GM21515 (cell line): ENCODE measurements around the gene PPP2R5B.

Experiments used
- ATAC-seq: cut with Tn5 transposase; IDR thresholded peaks from one replicate; pipeline ENCODE4 v1.9.1; 2021; ENCODE audit not compliant: unreplicated experiment

PPP2R5B gene

DNA sequence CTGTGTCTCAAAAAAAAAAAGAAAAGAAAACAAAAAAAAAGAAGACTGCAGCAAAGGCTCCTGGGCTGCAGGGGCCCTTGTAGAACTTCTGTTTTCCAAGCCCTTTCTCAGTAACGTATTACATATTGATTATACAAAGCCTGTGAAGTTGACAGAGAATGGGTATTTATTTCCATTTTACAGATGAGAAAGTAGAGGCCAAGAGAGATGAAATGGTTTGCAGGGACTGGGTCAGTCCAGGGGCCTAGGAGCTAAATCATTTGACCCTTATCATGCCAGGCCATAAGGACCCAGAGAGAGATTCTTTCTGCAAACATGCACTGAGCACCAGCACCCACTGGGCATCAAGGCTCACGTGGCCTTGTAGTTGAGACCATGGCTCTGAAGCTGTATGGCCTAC, 4.5 kb downstream of the PPP2R5B start:
- no peak for ATAC-seq

DNA sequence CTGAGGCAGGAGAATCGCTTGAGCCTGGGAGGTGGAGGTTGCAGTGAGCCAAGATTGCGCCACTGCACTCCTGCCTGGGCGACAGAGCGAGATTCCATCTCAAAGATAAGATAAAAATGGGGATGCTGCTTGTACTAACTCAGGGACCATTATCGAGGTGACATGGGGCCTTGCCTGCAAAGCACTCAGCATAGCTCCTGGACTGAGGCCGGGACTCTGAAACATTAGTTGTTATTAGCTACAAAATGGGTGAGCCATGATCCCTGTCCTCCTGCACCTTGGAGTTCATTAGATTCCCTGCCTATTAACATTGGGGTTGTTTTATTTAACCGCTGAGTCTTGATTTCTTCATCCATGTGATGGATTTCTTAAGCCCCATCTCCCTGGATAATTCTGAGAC, 5.1 kb downstream of the PPP2R5B start:
- ATAC-seq, result no peak

DNA sequence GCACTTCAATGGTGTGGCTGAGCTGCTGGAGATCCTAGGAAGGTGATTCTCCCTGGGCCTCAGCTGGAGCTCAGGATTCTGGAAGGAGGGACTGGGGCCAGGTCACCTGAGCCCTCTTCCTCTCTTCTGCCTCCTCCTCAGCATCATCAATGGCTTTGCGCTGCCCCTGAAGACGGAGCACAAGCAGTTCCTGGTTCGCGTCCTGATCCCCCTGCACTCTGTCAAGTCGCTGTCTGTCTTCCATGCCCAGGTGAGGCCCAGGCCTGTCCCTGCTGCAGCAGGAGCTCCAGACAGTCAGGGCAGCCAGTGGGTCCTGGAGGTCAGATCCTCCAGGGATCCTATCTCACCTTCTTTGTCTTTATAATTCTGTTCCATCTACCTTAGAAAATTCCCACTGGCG, 5.9 kb downstream of the PPP2R5B start:
- no peak for ATAC-seq

DNA sequence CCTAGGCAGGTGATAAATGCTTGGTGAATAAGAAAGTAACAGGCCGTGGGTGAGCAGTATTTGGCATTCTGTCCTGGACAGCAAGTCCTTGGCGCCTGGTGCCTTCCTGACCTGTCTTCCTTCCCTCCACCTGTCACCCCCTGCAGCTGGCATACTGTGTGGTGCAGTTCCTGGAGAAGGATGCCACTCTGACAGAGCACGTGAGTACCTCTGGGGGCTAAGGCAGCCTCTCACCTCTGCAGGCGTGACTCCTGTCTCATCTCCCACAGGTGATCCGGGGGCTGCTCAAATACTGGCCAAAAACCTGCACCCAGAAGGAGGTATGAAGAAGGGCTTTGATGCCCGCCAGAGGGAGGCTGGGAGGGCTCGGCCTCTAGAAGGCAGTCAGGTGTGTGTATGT, 6.8 kb downstream of the PPP2R5B start:
- no peak for ATAC-seq

DNA sequence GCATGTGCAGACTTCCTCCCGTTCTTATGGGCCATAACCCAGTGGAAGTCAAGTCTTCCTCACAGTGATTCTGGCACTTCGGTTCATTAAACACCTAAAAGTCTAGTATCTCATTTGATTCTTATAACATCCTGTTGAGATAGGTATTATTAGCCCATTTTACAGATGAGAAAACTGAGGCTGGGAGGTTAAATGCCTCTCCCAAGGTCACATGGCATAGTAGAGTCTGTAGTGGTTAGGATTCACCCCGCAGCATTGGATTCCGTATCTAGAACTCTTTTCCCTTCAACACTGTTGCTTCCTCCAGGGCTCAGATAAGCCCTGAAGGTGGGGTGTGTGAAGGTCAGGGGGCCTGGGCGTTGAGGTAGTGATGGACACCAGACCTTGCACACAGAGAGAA, 7.8 kb downstream of the PPP2R5B start:
- no peak for ATAC-seq

DNA sequence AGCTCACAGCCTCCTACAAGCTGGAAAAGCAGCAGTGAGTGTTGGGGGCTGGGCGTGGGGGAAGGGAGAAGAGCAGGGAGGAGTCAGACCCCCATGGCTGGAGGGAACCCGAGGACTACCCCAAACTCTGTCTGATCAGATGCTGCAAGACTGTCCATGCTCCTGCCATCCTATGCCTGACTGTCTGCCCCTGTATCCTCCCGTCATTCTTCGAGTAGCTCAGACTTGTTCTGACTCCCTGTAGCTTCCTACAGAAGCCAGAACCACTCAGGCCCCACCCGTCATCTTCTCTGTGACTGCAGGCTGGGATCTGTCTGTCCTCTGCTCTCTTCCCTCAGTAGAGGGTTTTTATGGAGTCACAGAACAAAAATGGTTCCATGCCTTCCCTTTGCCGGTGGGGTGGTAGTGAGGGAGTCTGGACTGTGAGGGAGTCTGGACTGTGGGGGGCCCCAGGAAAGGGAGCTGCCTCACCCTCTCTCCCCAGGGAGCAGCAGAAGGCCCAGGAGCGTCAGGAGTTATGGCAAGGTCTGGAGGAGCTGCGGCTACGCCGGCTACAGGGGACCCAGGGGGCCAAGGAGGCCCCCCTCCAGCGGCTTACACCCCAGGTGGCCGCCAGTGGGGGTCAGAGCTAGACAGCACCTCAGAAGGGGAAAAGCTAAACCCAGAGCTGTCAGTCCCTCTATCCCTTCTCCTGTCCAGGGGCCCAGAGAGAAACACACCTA, 8.9 kb downstream of the PPP2R5B start:
- ATAC-seq, result no peak

DNA sequence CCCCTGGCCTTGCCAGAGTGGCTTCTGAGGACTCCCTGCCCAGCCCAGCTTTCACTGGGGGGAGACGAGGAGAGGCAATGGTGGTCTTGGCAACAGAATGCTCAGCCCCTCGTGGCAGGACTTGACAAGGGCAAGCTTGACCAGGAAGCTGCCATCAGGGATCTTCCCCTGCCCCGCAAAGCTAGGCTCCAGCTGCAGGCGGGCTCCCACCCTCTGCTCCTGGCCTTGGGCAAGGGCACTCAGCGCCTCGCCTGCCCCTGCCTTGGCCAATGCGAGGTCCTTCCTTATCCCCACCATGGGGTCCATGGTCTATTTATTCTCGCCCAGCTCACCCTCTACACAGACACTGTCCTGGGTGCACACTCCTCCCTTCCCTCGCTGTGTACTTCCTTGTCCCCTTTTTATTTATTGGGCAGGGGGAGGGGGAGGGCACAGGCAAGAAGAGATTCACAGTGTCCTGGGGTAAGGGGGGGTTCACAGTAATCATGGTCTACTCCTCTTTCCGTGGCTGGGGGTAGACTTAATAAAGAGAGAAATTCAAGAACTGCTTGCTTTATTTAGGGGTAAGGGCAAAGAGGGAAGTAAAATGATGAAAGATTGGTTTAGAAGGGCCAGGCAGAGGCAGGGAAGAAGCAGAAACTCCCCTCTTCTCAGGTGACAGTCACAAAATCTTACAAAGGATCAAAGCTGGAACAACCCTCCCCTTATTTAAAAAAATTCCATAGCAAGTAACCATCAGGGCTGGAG, 9.6 kb downstream of the PPP2R5B start:
- ATAC-seq, result no peak

DNA sequence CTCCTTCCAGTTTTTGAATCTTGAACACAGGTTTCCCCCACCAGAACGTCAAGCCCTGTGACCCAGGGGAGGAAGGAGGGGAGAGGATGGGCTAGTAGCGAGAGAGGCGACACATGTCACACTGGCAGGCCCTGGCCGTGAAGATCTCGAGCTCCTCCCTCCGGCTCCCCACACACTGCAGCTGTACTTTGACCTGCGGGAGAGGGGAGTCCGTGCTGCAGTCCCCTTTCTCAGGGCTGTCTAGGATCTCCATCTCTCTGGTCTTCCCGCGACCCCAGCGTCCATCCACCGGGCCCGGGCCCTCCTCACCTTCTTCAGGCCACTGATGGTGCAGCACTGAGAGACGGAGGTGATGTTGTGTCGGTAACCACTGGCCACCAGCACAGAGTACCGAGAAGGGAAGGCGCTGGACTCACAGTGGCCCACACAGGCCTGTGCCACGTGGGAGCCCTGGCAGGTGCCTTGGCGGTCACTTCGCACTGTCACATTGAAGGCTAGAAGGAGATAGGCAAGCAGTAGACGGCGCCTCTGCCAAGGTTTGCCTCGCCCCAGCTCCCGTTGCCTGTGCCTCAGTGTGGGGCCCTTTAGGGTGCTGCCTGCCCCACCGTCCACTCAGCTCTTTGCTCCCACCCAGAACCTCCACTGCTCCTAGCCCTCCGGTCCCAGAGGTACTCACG, 10.3 kb downstream of the PPP2R5B start:
- no peak for ATAC-seq

DNA sequence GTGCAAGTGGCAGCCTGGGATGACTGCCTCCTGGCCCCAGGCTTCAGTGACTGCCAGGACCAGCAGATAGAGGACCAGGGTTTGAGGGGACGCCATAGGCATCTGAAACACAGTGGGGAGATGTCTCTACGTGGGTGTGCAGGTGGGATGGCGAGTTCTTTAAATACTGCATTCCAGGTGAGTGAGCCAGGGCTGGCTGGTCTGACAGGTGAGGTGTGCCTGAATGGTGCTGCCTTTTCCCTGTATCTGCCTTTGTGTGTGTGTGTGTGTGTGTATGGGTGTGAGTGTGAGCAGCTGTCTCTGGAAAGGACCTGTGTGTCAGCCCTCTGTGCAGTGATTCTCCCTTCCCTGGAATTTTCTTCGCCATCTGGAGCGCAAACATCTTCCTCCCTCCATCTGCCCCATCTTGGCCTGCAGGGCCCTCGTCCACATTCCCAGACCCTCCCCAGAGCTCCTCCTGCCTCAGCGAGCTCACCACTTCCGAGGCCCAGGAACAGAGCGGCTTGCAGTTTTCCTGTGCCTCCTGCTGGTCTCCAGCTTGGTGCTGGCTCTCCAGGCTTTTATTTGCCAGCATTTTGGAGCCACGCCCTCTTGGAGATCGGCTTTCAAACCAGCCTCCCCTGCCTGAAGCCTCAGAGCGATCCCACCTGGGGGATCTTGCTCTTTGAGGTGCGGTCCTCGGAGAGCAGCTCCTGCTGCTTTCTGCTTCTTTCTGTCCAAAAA, 11.0 kb downstream of the PPP2R5B start, which contains the start of gene GPHA2:
GPHA2 (minus strand) TSS at position 535 of the 723 bp plus-strand sequence; CDS start at position 102, 433 bp downstream.
- no peak for ATAC-seq

DNA sequence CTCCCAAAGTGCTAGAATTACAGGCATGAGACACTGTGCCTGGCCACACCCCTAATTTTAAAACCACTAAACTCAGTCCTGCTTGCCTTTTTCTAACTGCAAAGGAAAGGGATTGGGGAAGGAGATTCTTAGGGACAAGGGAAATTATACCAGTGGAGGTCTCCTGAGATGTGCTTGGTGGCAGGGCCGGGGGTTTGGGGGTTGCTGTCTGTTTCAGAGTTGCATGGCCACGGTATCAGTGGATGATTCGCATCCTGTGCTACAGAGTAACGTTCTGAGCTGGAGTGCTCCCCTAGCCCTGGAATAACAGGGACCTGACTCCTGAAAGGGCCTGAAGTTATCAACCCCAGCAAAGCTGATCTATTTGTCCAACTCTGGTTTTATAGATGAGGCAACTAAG, 12.1 kb downstream of the PPP2R5B start:
- ATAC-seq, result no peak

DNA sequence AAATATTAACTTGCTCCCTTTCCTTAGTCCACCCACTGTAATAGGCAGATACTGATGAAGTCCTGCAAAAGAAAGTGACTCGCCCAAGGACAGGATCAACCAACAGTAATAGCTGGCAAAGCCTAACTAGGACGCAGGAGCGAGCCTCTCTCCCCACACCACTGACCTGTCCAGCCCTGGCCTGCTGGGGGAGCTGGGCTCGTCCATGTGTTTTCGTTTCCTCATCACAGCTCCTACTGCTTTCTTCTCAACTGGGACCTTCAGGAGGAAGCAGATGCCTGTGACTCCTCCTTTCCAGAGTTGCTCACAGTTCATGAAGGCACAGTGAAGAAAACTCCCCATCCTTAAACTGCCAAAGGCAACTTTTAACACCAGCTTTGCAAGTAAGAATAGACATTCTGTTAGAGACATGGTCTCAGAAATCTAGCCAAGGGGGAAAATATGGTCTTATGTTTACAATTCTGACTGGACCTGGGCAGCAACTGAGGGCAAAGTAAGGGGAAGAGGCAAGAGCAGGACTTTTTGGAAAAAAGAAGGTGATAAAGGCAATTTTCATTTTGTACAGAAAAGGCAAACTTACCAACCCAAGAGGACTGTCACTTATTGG, 22.8 kb downstream of the PPP2R5B start:
- no peak for ATAC-seq

DNA sequence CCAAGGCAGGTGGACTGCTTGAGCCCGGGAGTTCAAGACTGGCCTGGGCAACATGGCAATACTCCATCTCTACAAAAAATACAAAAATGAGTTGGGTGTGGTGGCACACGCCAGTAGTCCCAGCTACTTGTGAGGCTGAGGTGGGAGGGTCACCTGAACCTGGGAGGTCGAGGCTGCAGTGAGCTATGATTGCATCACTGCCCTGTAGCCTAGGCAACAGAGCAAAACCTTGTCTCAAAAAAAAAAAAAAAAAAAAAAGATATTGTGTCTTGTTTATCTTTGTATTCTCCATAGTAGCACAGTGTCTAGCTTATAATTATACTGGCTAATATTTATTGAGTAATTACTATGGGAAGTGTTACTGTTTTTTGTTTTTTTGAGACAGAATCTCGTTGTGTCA, 27.0 kb downstream of the PPP2R5B start:
- no peak for ATAC-seq

DNA sequence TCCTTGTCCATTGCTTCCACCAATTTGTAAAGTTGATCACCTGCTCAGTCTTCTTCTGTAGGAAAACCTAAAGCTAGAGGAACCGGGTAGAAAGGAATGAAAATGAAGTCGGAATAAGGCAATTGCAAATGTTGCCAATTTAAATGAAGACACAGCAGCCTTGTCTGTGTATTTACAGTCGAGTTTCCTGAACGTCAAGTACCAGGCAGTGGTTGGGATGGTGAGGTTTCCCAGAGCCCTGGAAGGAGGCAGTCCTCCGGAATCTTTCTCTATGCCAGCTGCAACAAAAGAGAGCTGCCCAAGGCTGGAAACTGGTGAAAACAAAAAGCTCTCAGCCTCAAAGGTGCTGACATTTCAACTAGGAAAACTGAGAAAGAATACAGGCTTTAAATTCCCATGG, 29.7 kb downstream of the PPP2R5B start:
- no peak for ATAC-seq

DNA sequence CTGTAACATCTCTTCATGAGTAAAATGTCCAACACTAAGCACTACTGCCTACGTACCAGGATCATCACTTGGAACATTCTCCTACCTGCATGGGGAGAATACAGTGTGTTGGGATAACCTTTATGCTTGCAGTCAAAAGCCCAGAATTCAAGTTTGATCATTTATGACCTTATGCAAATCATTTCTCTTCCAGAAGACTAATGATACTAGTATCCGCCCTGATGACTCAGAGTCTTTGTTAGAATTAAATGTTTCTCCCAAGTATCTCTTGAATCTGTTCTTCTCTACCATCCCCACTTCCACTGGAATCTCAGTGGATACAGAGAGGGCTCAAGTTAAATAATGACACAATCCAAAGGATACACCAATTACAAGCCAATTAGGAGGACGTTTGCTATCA, 35.0 kb downstream of the PPP2R5B start:
- ATAC-seq, result no peak

DNA sequence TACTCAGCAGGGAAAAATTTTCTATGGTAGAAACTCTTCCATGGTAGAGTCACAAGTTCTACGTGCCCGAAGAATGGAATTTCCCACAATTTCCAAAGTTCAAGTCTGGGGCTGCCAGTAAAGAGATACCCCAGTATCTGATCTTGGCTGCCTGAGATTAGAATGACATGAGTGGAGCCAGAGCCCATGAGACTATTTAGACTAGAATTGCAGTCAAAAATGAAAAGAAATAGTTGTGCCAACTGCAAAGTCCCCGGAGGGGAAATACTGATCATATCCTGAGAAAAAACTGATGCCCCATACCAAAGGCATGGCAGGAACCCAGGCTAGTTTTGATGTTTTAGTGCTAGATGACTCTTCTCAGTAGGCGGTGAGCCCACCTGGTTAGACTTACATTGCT, 36.2 kb downstream of the PPP2R5B start:
- no peak for ATAC-seq

DNA sequence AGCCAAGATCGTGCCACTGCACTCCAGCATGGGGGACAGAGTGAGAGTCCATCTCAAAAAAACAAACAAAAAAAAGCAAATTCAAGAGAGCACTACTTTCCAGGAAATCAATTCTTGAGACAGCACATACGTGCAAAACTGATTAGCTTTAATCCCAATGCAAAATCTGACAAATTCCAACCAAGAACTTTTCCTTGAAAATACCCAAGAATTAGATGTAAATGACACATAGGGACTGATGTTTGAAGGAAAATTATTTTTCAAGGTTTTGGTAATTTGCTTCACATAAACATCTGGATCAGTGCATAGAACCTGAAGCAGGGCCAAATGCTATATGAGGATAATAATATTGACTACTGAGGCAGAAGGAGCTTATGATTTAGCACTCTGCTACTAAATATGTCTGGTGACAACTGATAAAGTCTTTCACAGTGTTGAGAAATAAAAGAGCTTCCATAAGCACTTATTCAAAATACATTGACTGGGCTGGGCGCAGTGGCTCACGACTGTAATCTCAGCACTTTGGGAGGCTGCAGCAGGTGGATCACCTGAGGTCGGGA, 38.7 kb downstream of the PPP2R5B start:
- no peak for ATAC-seq

DNA sequence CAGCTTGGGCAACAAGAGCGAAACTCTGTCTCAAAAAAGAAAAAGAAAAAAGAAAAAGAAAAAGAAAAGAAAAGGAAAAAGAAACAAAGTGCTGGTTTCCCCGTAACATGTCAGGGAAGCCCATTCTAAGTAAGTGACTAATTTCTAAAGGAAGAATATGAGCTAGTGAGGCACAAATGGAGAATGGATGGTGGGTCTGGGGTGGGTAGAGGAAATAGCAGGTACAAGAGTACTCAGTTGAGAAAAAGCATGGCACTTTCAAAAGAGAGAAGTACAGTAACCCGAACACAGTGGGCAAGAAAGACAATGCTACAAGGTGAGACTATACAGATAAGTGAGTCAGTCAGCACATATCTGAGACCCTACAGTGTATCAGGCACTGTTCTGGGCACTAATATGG, 42.9 kb downstream of the PPP2R5B start:
- ATAC-seq, result no peak

DNA sequence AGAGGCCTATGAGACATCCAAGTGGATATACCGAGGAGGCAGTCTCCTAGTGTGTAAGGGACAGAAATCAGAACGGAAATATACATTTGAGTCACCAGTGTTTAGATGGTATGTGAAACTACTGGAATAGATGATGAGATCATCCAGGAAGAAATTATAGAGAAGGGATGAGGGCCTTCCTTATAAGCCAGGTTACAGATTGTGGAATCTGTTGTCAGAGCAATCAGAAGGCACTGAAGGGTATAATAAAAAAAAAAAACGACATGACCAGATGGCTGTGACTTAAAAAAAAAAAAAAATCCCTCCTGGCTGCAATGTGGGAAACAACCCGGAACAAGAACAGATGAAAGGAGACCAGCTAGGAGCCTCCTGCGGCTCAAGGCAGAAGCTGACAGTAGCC, 44.7 kb downstream of the PPP2R5B start:
- no peak for ATAC-seq

DNA sequence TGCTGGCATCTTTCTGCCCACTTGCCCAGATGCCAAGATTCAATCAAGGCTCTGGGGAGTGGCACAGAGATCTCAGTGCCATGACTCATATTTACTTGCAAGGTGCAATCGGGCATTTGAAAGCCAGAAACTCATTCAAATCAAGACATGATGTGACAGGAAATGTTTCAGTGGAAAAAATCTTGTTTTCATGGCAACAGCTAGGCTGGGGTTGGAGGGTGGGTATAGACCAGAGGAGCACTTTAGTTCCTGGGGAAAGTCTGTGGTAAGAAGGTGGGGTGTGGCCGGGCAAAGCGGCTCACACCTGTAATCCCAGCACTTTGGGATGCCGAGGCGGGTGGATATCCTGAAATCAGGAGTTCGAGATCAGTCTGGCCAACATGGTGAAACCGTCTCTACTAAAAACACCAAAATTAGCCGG, 46.3 kb downstream of the PPP2R5B start:
- no peak for ATAC-seq

DNA sequence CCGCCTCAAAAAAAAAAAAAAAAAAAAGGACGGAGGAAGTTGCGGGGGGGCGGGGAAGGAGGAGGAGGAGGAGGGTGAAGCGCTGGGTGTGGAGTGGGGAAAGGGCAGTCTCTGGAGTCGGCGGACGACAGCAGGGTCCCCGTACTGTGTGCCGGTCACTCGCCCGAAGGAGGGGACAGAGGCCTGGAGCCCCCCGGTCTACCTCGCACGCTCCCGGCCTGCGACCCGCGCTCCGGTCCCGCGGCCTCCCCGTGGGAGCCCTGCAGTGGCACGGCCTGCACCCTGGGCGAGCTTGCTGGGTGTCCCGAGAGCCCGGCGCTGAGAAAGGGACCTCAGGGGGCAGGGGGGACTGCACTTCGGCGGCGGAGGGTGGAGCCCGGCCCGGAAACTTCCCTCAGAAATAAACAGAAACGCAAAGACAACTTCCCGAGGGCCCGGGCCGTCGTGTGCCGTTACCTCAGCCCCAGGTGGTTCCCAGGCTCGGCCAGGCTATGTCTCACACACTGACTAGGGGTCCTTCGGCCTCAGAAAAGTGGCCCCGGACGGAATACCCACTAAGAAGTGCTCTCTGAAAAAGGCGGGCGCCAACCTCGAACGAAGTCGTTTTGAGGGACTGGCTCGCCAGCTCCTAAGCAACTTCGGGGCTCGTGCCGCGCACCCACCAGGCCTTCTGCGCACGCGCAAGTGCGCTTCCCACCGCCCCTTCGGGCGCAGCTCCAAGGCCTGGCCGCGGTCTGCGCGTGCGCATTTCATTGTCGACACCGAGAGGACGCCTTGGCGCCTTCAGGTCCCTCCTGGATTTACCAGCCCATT, 47.1 kb downstream of the PPP2R5B start, which contains the start of gene MAJIN:
MAJIN (minus strand) TSS at position 688 of the 813 bp plus-strand sequence. CDS start 12,703 bp downstream, outside the sequence.
- ATAC-seq, result no peak
